Measurements from ENCODE around the gene ABI1.

Gene ABI1

DNA sequence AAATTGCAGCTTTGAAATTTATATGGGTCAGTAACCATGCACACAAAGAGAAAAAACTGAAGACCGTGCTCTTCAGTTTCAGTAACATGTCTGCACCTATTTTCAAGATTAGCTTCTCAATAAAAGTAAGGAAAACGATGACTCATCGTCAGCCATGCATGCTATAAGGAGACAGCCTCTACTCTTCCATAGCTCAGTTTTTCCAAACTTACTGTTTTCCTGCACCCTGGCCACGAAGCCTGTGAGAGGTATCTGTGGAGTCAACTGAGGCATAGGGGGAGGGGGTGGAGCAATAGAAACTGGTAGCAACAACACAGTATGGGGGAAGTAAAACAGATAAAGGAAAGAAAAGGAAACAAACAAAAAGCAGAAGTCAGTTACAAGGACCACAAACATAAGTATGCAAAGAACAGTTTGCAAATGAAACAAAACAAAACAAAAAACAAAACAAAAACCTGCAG is 105.3 kb downstream of the ABI1 start:
- DNase-seq, result no peak

DNA sequence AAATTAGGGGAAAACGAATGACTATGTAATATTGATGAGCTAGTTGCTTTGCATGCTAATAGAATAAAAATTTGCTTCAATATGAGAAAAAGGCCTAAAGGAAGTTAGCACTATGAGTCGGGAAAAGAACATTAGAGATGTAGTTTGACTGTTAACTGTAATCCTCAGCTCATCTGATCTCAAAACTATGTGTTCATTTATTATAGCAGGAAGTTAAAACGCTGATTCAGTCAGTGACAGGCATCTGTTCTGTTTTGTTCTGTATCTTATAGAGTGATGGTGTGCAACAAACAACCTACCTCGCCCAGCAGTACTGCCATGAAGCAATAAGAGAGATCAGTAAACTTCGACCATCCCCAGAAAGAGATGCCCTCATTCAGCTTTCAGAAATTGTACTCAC is 114.7 kb downstream of the ABI1 start:
- no peak for DNase-seq

DNA sequence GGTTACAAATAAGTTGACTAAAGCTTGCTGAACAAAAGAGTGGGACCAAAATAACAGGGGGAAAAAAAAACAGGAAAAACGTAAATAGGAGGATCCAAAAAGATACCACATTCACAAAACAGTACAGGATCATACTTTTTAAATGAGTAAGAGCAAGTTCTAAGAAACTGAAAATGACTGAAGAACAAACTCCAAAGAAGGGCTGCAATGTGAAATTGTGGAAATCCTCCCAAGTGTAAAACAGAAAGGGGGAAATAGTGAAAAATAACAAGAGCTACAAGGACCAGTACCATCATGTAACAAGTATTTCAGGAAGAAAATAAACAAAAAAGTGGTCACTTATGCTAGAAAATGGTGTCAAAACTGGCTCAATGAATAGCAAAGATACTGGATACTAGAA is 116.9 kb downstream of the ABI1 start:
- no peak for DNase-seq

DNA sequence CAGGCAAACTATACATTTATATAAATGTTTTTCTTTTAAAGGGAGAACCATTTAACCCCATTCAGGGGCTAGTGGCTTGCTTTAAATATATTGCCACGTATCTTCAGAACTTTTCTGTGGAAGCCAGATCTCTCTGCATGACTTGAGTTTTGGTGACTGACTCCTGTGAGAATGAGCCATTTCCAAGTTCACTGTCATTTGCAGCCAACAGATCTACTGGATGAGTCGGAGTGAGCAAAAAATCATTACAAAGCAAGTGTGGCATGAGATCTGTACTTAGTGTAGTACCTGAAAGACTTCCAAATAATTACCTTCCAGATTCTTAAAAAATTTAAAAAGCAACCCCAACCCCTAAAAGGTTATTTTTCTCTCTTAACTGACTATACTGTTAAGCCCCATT is 117.7 kb downstream of the ABI1 start:
- DNase-seq, result no peak

DNA sequence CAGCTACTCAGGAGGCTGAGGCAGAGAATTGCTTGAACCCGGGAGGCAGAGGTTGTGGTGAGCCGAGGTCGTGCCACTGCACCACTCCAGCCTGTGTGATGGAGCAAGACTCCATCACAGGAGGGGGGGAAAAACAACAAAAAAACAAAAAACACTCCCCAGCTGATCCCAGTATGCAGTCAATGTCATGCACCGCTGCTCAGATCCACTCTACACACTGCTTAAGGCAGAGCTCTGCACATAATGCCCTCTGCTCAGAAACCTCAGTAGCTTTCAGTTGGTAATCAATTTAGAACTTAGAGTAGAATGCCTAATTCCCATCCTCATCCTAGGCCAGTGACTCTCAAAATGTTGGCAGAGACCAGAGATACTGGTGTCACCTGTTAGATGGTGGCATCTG is 119.4 kb downstream of the ABI1 start:
- DNase-seq, result no peak

DNA sequence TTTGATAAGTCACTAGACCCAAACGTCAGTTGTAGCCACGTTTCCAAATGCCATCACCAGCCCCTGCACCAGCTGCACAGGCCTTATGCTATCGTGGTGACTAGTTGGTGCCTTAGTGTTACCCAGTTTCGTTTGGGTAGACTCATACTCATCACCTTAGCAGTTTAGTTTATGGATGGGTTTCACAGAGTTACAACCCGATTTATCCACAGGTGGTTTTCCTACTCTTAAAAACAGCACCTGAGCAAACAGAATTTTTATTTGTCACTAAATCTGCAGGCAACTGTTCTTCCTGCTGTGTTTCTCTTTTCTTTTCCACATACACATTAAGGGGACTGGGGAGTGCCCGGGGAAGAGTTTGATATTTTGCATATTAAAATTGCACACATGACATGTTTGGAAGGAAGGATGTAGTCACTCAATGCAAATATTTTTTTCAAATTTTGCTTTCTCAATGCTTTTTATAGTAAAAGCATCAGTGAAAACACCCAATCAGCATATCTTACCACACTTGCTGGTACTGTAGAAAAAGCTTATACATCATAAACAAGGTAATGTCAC is 121.6 kb downstream of the ABI1 start:
- peak; percentile 3 for DNase-seq

DNA sequence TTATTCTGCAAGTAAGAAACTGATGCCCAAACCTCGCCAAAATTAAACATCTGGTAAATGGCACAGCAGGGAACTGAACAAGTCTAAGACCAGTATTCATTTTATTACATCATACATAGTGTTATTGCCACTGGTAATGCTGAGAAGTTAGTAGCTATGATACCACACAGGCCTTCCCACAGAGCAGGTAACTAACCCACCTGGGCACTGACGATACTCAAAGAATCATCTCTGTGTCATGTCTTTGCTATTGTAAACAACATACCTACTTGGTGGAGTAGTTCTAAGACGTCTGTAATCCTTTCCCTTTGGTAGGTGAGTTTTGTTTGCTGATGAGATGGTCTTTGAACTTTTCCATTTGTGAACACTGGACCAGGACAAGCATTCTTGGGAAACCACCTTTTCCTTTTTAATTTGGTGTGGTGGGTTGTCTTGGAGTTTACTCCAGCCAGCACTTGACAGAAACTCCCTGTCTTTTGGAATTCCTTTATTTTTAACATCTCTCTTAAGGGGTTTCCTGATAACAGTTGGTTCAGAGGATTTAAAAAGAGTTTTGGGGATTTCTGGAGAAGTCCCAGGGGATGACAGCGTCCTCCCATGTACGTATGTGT is 122.4 kb downstream of the ABI1 start:
- DNase-seq, result no peak

DNA sequence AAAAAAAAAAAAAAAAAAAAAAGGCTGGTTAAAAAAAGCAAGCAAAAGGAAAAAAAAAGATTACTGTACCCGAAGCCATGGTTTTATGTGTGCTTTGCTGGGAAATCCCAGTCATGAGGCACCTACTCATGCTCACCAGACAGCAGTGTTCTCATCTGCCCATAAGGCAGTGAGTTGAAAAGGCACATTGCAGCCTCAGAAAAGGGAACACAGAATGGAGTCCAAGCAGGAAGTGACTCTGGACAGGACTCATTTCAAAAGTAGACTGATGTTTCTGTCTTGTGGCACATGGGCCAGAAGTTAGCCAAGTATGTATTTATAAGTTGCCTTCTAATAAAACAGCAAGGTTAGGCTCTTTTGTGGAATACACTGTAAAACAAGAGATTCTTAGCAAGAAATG is 123.0 kb downstream of the ABI1 start:
- DNase-seq, result no peak

DNA sequence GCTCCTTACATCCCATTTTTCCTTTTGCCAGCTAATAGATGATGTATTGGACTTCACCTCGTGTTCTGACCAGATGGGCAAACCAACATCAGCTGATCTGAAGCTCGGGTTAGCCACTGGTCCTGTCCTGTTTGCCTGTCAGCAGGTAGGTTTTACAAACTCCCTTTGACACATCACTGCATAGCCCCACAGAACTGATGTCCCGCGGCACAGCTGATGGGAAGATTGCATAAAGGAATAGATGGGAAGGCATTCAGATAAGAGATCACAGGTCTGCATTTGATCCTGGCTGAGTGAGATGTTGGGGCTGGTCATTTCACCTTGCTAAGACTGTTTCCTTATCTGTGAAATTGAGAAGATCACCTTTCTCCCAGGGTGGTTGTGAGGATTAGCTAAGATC is 125.3 kb downstream of the ABI1 start:
- no peak for DNase-seq

DNA sequence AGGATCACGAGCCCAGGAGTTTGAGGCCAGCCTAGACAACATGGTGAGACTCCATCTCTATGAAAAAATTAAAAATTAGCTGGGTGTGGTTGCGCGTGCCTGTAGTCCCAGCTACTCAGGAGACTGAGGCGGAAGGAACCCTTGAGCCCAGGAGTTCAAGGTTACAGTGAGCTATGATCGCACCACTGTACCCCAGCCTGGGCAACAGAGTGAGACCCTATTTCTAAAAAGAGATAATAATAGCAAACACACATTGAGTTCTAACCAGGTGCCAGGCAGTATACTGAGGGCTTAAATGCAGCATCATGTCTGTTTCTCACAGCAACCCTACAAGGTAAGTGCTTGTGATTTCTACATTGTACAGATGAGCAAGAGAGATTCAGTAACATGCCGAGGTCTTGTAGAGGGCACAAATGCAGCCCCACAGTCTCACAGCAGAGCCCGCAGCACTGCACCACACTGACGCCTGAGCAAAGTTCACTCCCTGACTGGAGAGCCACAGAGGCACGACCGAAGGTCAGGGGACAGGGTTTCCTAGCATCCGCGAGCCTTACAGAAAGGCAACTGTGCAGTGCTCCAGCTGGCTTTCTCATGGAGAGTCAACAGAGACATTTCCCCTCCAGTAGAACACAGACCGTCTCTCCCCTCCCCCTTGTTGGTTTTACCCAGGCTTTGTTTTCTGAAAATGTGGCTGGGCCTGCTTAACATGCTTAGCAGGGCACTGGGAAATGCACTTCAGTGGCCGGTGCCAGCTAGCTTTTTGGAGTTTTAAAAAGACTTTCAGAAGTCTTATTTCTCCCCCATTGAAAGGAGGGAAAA is 126.8 kb downstream of the ABI1 start:
- peak; percentile 80 for DNase-seq

DNA sequence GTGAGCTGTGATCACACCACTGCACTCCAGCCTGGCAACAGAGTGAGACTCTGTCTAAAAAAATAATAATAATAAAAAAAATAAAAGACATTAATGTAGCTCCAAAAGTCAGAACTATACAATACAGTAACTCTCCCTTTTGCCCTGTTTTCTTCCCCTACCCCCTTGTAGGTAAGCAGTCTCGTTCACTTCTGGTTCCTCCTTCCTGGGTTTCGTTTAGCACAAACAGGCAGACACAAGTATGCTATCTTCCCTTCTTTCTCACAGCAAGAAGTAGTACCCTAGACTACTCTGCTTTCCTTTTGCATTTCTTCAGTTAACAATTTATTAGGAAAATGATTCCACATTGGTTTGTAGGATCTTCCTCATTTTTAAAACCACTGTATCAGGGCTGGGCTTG is 130.2 kb downstream of the ABI1 start:
- no peak for DNase-seq

DNA sequence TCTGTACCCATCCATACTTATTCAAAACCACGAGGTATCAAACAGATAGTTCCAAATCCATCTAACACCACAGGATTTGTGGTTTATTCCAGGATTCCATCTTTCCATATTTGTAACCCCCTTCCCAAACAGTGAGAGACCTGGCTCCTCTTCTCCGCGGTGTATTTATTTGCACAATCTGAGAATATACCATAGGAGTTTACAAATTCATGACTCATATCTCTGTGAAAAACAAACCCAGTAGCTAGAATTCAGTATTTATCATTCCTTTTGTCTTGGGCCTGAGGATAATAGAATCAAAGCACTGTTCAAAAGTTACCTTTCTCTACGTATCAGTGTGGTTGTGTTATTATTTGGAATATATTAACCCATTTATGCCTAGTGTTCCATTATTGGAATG is 131.4 kb downstream of the ABI1 start:
- DNase-seq, result no peak

DNA sequence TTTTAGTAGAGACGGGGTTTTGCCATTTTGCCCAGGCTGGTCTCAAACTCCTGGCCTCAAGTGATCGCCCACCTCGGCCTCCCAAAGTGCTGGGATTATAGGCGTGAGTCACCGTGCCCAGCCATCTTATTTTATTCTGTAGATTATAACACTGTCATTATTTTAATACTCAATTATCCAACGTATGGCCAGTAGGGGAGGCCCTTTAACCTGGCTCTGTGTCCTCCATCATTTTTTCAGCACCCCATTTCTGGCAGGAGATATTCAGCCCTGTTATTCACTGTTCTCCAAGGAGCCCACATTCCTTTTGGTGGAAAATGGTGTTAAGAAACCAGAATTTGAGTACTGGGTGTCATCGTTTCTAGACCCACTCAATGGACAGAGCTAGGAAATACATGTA is 131.8 kb downstream of the ABI1 start:
- DNase-seq, result no peak

DNA sequence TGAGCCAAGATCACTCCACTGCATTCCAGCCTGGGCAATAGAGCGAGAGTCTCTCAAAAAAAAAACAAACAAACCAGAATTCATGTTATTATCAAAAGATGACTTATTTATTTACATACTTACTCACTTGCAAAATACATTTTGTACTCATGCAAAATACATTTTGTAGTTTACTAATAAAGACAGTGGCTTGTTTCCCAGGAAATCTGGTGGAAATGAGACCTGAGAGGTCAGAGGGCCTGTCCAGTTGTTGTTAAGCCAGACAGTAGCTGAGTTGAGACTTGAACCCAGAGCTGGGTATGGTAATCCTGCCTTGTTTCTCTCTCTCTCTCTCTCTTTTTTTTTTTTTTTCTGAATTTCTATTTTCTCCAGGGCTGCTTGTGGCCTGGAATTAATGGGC is 133.8 kb downstream of the ABI1 start:
- DNase-seq, result no peak

DNA sequence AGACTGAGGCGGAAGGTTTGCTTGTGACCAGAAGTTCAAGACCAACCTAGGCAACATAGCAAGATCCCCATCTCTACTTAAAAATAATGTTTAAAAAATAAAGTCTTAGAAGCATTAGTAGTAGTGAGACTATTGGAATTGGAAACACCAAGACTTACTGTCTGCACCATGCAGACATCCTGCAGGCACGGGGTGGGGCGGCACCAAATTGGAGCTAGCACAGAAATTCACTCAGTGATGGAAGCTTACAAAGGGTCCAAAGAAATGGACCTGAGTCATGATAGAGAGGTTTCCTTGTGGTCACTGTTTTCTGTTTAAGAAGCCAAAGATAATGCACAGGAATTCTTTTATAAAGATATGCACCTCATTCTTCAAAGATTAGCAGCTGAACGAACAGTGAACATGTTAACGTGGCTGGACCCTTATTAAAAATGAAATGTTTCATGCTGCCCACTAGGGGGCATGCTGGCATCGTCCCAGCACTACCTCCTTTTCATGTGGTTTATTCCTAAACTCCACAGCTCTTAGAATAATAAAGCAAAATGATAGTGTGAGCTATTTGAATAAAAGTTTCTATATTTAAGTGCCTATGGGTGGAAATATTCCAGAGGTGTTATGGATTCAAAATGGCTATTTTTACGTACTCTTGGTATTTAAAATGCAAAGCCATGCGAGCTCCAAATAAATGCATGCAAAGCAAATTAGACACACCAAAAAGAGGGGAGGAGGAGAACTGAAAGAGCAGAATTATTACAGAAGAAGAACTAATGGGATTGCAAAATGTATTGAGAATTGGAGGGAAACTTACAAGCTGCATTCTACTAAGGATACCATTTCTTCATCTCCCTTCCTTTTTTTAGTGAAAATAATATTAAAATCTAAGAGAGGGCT is 134.7 kb downstream of the ABI1 start:
- peak; percentile 13 for DNase-seq

DNA sequence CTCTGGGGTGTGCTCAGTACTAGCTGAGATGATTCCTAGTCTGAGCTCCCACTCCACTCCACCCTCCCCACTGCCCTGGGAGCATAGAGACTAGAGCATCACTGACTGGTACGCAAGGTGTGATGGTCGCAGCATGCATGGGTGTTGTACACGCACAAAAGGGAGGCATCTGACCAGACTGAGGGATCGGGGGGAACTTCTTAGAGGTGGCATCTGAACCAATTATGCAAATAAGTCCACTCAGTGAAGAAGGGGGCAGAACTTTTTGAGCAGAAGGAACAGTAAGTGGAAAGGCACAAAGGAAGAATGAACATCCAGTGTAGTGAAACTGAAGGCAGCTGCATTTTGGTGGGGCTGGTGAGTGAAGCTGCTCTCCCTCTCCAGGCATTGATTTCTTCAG is 137.7 kb downstream of the ABI1 start:
- no peak for DNase-seq

DNA sequence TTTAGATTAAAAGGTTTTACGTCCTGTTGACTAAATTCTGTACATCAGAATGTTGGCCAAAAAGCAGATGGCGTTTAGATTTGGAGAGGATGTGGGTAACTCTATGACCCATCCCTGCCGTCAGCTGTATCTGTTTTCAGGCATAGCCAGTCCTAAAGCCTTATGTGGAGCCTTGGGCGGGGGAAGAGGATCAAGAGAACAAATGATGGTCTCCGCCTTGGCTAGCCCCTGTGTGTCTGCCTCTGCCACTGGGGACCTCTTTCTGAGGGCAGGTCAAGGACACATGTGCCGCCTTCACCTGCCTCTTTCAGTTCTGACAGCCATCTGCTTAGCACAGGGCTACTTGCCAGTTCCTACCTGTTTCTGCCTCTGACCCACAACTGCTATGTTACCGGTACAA is 139.2 kb downstream of the ABI1 start:
- no peak for DNase-seq

DNA sequence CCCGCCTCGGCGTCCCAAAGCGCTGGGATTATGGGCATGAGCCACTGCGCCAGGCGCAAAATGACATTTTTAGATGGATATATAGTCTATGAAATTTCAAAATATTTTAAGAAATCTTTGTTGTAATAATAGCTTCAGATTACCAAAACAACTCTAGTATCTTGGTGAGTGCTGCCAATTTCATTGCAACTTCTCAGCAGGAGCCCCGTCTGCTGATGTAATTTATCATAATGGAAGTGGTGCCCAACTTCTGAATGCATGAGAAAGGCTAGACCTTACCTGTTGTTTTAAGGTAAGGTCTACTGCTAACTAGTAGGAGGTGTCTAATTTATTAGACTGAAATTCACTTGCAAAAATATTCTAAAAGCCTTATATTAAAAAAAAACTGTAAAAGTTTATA is 143.3 kb downstream of the ABI1 start:
- DNase-seq, result no peak

DNA sequence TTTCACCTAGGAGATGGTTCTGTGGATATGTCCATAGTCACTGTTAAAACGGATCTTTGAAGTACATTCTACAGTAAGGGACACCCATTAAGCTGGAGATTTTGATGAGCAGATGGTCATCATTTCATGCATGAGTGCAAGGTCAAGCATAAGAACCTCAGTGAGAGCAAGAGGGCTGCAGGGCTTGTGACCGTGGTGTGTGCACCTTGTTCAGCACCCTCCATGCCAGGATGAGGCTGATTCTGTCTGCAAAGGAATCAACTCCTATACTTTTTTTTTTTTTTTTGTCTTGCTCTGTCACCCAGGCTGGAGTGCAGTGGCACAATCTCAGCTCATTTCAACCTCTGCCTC is 145.6 kb downstream of the ABI1 start:
- DNase-seq, result no peak

DNA sequence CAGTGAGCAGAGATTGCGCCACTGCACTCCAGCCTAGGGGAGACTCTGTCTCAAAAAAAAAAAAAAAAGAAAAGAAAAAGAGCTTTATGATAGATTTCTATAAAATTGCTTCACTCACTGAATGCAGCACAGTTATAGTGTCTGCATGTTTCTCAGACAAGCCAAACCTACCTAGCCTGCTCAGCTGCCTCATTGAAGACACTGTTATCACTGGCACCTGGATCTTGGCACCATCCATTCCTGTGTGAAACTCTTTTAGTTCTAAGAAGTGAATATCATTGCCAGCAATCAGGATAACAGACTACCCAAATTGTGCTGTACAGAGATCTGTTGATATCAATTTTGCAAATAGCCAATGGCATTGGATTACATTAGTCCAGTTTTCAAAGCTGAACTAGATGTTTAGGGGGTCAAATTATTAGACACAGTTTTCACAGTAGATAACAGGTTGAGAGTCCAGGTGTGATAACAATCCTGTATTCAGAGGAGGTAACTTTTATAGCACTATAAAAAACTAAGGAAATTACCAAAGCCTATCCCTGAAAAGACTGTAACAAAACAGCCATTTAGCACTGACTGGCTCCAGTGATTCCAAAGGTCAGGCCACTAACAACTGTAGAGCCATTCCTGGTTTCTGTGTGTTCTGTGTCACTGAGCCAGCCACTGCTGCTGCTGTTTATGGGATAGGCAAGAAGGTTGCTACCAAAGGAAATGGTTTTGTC is 146.2 kb downstream of the ABI1 start:
- DNase-seq, result no peak

DNA sequence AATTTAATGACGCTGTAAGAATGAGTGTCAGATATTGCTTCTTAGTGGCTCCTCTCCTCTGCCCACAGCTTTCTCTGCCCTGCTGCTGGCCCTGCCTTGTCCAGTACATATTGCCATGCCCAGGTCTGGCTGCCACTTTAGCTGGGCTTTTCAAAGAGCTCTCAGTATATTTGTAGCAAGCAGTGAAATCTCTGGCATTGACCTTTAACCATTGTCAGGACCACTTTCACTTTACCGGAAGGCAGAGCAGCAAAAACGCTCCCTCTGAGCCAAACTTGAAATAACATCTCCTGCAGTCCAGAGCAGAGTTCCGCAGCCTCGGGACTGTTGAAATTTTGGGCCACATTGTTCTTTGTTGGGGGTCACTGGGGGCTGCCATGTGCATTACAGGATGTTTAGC is 149.4 kb downstream of the ABI1 start:
- no peak for DNase-seq

DNA sequence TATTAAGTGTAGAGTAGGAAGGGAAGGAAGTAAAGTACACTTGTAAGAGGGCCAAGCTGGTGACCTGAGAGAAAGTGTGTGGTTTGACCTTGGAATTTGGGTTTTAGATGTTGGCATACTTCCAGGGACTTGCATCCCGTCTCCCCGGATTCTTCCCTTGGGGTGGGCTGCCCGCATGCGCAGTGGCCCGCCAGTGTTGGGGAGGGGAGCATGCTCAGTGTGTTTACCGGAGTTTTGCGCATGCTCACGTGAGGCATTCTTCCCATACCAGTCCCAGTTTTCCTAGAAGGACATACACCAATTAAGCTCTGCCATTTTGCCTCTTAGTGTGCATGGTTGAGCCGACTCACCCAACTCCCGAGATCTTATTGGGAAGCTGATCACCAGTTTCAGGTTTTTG is 153.8 kb downstream of the ABI1 start:
- no peak for DNase-seq

DNA sequence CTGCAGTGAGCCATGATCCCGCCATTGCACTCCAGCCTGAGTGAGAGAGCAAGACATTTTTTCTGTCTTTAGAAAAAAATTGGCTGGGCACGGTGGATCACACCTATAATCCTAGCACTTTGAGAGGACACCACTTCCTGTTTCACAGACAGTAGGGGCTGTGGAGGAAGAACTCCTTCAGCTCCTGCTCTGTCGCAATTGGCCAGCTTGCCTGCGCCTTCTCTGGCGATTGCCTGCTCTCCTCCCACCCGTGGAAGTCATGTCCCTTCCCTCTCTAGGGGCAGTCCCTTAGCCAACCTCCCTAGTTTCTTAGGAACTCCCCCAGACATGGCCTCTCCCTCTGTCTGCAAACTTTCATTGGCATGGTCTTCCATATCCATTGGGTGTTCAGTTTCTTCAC is 154.6 kb downstream of the ABI1 start:
- no peak for DNase-seq
